ENCODE measurements around the gene PRLR. TPM values are rescaled to one million over a fixed set of nuclear protein-coding genes. Genes with fewer than 3 reads are reported as not detected.

Gene PRLR
- total and polyA plus RNA-seq, 2 of the 8 experiments (the other 6 are each of a cell fraction or from before 2014, with no cell fraction given): 0.53 to 2.5 TPM

DNA sequence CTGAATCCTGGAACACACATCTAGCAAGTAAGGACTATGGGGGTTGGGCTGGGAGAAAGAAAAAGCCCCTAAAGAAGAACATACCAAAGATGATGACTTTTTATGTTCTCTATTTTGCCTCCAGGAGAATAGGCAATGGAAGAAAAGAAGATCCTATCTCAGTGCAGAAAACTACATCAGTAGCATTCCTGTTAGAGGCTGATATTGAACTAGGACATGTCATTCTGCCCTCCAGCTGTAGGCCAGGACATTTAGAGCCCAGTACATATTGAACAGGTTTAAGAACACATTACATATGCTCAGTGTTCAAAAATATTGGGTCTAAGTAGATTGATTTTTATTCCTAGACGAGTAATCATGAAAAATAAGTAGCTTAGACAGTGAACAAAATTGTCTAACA, 24.7 kb downstream of the PRLR start:
- no peak overlapping the region for H3K9ac ChIP-seq (replicated peaks in 1 of 4; ENCODE audit: extremely low read depth in 1 of 4, low read depth in 3 of 4, low read length in 3 of 4)
- H3K56ac ChIP-seq (replicated peaks; ENCODE audit: insufficient read length, low read depth, low read length): no peak overlapping the region
- H3K4me2 ChIP-seq (ENCODE audit: insufficient read depth in 1 of 2, low read depth in 2 of 2, low read length in 2 of 2): no peak overlapping the region
- no peak overlapping the region for H2BK12ac ChIP-seq (ENCODE audit: low read depth, low read length)
- no peak overlapping the region for H4K8ac ChIP-seq (ENCODE audit: extremely low read depth, insufficient read depth, low read length)
- no peaks in the 10 kb centered on the region for H3K79me1 ChIP-seq (ENCODE audit: low read depth, low read length)
- no peak for FAIRE-seq
- H3K23me2 ChIP-seq (ENCODE audit: low read depth, low read length): no peaks in the 10 kb centered on the region; the same call in 1 of the 2 replicates
- H2BK5ac ChIP-seq (ENCODE audit: low read depth, low read length): no peak overlapping the region
- H2BK120ac ChIP-seq (replicated peaks; ENCODE audit: low read depth, low read length): no peak overlapping the region
- no peak for DNase-seq (ENCODE audit: low read depth in 1 of 2, low spot score in 2 of 2)
- H3K18ac ChIP-seq (ENCODE audit: extremely low read depth, low read length): no peak overlapping the region
- no peaks in the 10 kb centered on the region for H3K27me3 ChIP-seq (replicated peaks in 1 of 4; ENCODE audit: control insufficient read depth in 3 of 4, extremely low read depth in 1 of 4, insufficient read depth in 3 of 4, low read length in 3 of 4)
- no peak overlapping the region for H2AK5ac ChIP-seq (ENCODE audit: low read depth, low read length)
- H4K20me1 ChIP-seq (replicated peaks in 1 of 2; ENCODE audit: control insufficient read depth in 1 of 2, insufficient read depth in 2 of 2, low read length in 2 of 2): no peaks in the 10 kb centered on the region
- no peak for TF ChIP-seq CEBPB (IDR thresholded peaks at IDR 0.05; ENCODE audit: low read depth, low read length)
- no peak for TF ChIP-seq POLR2AphosphoS5 (IDR thresholded peaks at IDR 0.05; ENCODE audit: low read depth, low read length)
- no peak for TF ChIP-seq ASH2L (IDR thresholded peaks at IDR 0.05; ENCODE audit: low read length)
- TF ChIP-seq SRF (IDR thresholded peaks at IDR 0.05; ENCODE audit: low read depth, low read length): no peak
- TF ChIP-seq GTF2F1 (IDR thresholded peaks at IDR 0.05; ENCODE audit: borderline replicate concordance, low read depth, low read length): no peak
- no peak for TF ChIP-seq EGR1 (IDR thresholded peaks at IDR 0.05; ENCODE audit: borderline replicate concordance, low read depth, low read length)
- no peak for TF ChIP-seq CHD2 (IDR thresholded peaks at IDR 0.05; ENCODE audit: low read length)
- no peak for TF ChIP-seq SIRT6 (IDR thresholded peaks at IDR 0.05; ENCODE audit: low read length)
- no peak for TF ChIP-seq CREB1 (IDR thresholded peaks at IDR 0.05)
- TF ChIP-seq SP4 (IDR thresholded peaks at IDR 0.05; ENCODE audit: low read length): no peak
- no peak for TF ChIP-seq JUND (IDR thresholded peaks at IDR 0.05; ENCODE audit: low read length)
- TF ChIP-seq KDM1A (IDR thresholded peaks at IDR 0.05; ENCODE audit: borderline replicate concordance, low read length): no peak
- no peak for TF ChIP-seq CBX8 (IDR thresholded peaks at IDR 0.05; ENCODE audit: borderline replicate concordance, low read depth, low read length)
- TF ChIP-seq RFX5 (IDR thresholded peaks at IDR 0.05; ENCODE audit: borderline replicate concordance, low read depth, low read length): no peak
- TF ChIP-seq, protein P1, sequence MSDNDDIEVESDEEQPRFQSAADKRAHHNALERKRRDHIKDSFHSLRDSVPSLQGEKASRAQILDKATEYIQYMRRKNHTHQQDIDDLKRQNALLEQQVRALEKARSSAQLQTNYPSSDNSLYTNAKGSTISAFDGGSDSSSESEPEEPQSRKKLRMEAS (IDR thresholded peaks at IDR 0.05): no peak
- no peak for TF ChIP-seq SIX5 (IDR thresholded peaks at IDR 0.05; ENCODE audit: low read depth, low read length)
- no peak overlapping the region for H2BK20ac ChIP-seq (ENCODE audit: low read length)
- H3K9me3 ChIP-seq (ENCODE audit: insufficient read depth in 2 of 2, low read depth in 1 of 2, low read length in 1 of 2): no peaks in the 10 kb centered on the region
- H3K79me2 ChIP-seq (ENCODE audit: control insufficient read depth in 1 of 2, insufficient read depth in 2 of 2, low read length in 2 of 2): no peaks in the 10 kb centered on the region
- ChIA-PET POLR2A (ENCODE audit: partially characterized antibody) (no interaction called here), CTCF (ENCODE audit: partially characterized antibody) (no interaction called here)
- no peak overlapping the region for H3K4ac ChIP-seq (replicated peaks; ENCODE audit: insufficient read length, low read depth, low read length)
- H3K14ac ChIP-seq (ENCODE audit: insufficient read length): no peak overlapping the region
- no peak overlapping the region for H3K27ac ChIP-seq (ENCODE audit: low read depth, low read length)
- no peak overlapping the region for H2AFZ ChIP-seq (ENCODE audit: low read length)
- no peak overlapping the region for H3K23ac ChIP-seq (ENCODE audit: insufficient read length)
- WGBS, 2 experiments (ENCODE audit: extremely low coverage in 1 of 2, insufficient coverage in 1 of 2, insufficient read length in 1 of 2, insufficient replicate concordance in 2 of 2, low coverage in 1 of 2, low lambda C conversion rate in 2 of 2, missing lambda C conversion rate in 1 of 2): 93% methylated on average over 1 of the region's 1 CpG; no CpG with 5 or more reads in 1 of the 2 experiments
- no peak overlapping the region for H2BK15ac ChIP-seq (ENCODE audit: low read length)
- H3K36me3 ChIP-seq (ENCODE audit: control insufficient read depth in 2 of 4, insufficient read depth in 4 of 4, low read length in 3 of 4): no peaks in the 10 kb centered on the region
- no peak overlapping the region for H3K4me3 ChIP-seq (ENCODE audit: extremely low read depth in 1 of 4, insufficient read depth in 2 of 4, low read depth in 3 of 4, low read length in 4 of 4)
- no peak overlapping the region for H4K91ac ChIP-seq (replicated peaks; ENCODE audit: insufficient read length, low read length)
- no peak overlapping the region for H4K5ac ChIP-seq (ENCODE audit: insufficient read length, low read depth, low read length)
- H3K4me1 ChIP-seq (replicated peaks in 1 of 4; ENCODE audit: control insufficient read depth in 3 of 4, insufficient read depth in 4 of 4, low read length in 3 of 4): no peaks in the 10 kb centered on the region
